Measurements from ENCODE around the gene MAPK12. TPM values are rescaled to one million over a fixed set of nuclear protein-coding genes. Genes with fewer than 3 reads are reported as not detected.

The MAPK12 gene
- total RNA-seq, 2 donors from 2014 or later, result 46.5 to 57.0 TPM

DNA sequence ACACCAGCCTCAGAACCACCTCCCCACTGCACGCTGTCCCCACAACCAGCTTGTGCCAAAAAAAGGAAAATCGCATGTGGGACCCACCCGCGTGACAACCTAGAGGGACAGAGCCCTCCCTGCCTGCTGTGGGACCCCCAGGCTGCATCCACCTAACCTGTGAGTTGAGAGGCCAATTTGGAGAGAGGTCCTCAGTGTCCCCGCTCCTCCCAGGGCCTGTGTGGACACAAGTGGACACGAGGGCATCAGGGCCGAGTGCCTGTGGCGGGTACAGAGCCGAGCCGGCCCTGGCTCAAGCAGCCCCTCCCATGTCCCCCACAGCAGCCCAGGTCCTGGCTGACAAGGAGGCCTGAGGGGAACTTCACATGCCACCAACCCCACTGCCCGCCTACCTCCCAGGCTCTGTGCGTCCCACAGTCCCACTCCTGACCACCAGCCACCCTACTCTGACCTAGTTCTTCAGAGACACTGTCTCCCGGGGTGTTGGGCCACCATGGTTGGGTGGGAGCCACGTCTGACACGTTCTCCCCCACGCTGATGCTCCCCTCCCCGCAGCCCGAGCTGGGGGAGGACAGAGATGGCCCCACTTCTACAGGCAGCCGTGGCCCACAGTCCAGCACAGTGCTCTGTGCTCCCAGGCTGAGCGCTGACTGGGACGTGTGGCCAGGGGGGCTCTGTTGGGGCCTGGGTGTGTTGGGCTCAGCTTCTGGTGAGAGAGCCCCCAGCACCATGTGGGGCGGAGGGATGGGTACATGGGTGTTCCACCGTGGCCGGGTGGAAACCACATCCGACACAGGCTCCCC, 41.5 kb downstream of the MAPK12 start:
- Mint-ChIP-seq H3K36me3 (ENCODE audit: low read depth) (peaks cover 67% of the 10 kb centered on the region), H3K4me3 (no peak overlapping the region), H3K27me3 (ENCODE audit: insufficient read depth) (no peaks in the 10 kb centered on the region), H3K4me1 (no peaks in the 10 kb centered on the region), H3K9me3 (no peaks in the 10 kb centered on the region), H3K27ac (no peak overlapping the region)
- Histone ChIP-seq H3K27me3 (ENCODE audit: control insufficient read depth, insufficient read depth, low read length, poor library complexity, severe bottlenecking) (no peaks in the 10 kb centered on the region), H3K27ac (ENCODE audit: low read depth, low read length) (no peak overlapping the region), H3K9ac (ENCODE audit: extremely low read depth, low read length, poor library complexity, severe bottlenecking) (no peak overlapping the region), H3K36me3 (ENCODE audit: control insufficient read depth, insufficient read depth, low read length) (peaks cover 49% of the 10 kb centered on the region), H3K4me1 (ENCODE audit: control insufficient read depth, insufficient read depth, low read length) (no peaks in the 10 kb centered on the region), H3K4me3 (ENCODE audit: low read length) (no peak overlapping the region), H3K9me3 (ENCODE audit: control insufficient read depth, low read length) (no peaks in the 10 kb centered on the region)
- WGBS, 2 experiments (ENCODE audit: insufficient coverage in 1 of 2, insufficient read length in 1 of 2), result 93 to 97% methylated on average over 15 to 25 of the region's 25 CpGs
- TF ChIP-seq CTCF (conservative IDR thresholded peaks at IDR 0.05), result no peak
- peak; percentile 27 for DNase-seq

DNA sequence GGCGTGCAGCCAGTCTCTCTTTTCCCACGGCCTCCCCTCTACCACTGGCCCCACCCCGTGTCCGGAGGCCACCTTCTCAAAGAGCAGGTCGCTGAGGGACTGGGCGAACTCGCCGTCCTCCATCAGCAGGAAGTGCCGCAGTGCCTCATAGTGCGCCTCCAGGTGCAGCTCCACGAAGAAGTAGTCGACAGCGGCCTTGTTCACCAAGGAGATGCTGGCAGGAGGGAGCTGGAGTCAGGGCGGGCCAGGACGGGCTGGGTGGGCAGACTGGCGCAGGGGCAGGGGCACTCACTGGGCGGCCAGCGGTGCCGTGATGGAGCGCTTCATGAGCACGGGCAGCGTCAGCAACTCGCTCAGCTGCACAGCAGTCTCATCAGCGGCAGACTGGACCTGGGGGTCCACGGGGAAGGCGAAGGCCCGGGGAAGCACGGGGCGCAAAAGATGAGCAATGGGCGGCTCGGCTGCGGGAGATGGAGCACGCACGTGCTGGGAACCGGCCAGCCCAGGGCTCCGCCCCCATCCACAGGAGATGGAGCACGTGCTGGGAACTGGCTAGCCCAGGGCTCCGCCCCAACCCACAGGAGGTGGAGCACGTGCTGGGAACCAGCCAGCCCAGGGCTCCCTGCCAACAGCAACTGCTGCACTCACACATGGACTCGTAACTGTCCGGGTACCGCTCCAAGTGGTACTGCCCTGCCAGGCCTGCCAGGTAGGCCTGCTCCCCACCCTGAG, 42.3 kb downstream of the MAPK12 start:
- no peaks in the 10 kb centered on the region for H3K9me3 ChIP-seq (ENCODE audit: control insufficient read depth, low read length)
- peaks cover 67% of the 10 kb centered on the region for H3K36me3 Mint-ChIP-seq (ENCODE audit: low read depth)
- H3K9me3 Mint-ChIP-seq, result no peaks in the 10 kb centered on the region
- H3K36me3 ChIP-seq (ENCODE audit: control insufficient read depth, insufficient read depth, low read length), result peaks cover 55% of the 10 kb centered on the region
- peak; percentile 86 for DNase-seq
- 90 to 91% methylated on average over 30 to 42 of the region's 42 CpGs for WGBS, 2 experiments (ENCODE audit: insufficient coverage in 1 of 2, insufficient read length in 1 of 2)
- no peak for TF ChIP-seq CTCF (conservative IDR thresholded peaks at IDR 0.05)
- H3K27me3 Mint-ChIP-seq (ENCODE audit: insufficient read depth), result no peaks in the 10 kb centered on the region
- H3K9ac ChIP-seq (ENCODE audit: extremely low read depth, low read length, poor library complexity, severe bottlenecking), result no peak overlapping the region
- no peaks in the 10 kb centered on the region for H3K27me3 ChIP-seq (ENCODE audit: control insufficient read depth, insufficient read depth, low read length, poor library complexity, severe bottlenecking)
- H3K4me3 Mint-ChIP-seq, result no peak overlapping the region
- H3K4me3 ChIP-seq (ENCODE audit: low read length), result no peak overlapping the region
- H3K27ac ChIP-seq (ENCODE audit: low read depth, low read length), result no peak overlapping the region
- H3K4me1 Mint-ChIP-seq, result no peaks in the 10 kb centered on the region
- no peaks in the 10 kb centered on the region for H3K4me1 ChIP-seq (ENCODE audit: control insufficient read depth, insufficient read depth, low read length)
- H3K27ac Mint-ChIP-seq, result no peak overlapping the region

DNA sequence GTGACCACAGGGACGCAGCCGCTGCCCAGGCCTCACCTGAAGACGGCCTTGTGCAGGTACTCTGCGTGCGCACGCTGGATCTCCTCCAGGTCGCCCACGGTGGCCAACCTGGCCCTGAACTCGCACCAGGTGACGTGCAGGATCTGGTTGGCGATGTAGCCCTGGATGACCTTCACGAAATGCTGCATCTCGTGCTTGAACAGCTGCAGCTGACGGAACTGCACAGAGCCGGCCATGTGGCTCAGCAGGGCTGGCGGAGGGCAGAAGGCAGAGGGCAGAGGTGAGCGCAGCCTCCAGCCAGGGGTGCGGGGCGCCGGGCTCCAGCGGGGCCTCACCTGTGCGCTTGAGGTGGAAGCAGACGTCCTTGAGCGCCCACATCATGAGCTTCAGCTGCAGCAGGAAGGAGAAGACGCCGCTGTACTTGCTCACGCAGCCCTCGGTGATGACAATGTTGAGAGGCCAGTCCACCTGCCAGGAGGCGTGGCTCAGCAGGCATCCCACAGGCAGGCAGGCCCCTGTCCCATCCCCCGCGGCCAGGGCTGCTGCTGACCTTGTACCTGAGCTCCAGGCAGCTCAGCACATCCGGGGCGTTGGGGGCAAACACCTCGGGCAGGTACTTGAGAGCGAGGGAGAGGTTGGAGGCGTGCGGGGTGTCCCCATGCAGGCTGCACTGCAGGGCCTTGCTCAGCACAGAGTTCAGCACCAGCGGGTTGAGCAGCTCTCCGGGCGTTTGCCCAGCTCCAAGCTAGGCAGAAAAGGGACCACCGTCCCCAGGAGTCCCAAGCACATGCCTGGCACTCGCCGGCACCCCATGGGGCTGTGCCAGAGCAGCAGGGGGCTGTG, 43.1 kb downstream of the MAPK12 start:
- Mint-ChIP-seq H3K4me3 (no peak overlapping the region), H3K9me3 (no peaks in the 10 kb centered on the region), H3K27me3 (ENCODE audit: insufficient read depth) (no peaks in the 10 kb centered on the region), H3K4me1 (no peaks in the 10 kb centered on the region), H3K27ac (no peak overlapping the region), H3K36me3 (ENCODE audit: low read depth) (peaks cover 73% of the 10 kb centered on the region)
- H3K9ac ChIP-seq (ENCODE audit: extremely low read depth, low read length, poor library complexity, severe bottlenecking), result no peak overlapping the region
- DNase-seq, result peak; percentile 59
- H3K27me3 ChIP-seq (ENCODE audit: control insufficient read depth, insufficient read depth, low read length, poor library complexity, severe bottlenecking), result no peaks in the 10 kb centered on the region
- 91 to 95% methylated on average over 31 to 43 of the region's 43 CpGs for WGBS, 2 experiments (ENCODE audit: insufficient coverage in 1 of 2, insufficient read length in 1 of 2)
- H3K36me3 ChIP-seq (ENCODE audit: control insufficient read depth, insufficient read depth, low read length), result peaks cover 62% of the 10 kb centered on the region
- no peaks in the 10 kb centered on the region for H3K9me3 ChIP-seq (ENCODE audit: control insufficient read depth, low read length)
- H3K4me3 ChIP-seq (ENCODE audit: low read length), result no peak overlapping the region
- H3K4me1 ChIP-seq (ENCODE audit: control insufficient read depth, insufficient read depth, low read length), result no peaks in the 10 kb centered on the region
- H3K27ac ChIP-seq (ENCODE audit: low read depth, low read length), result no peak overlapping the region
- no peak for TF ChIP-seq CTCF (conservative IDR thresholded peaks at IDR 0.05)
